A549 (cell line): ENCODE measurements around the gene FAM193A.

Experiments
- CBX8 ChIP-seq: fragments of 200-600 bp; sonication (generic); IDR thresholded peaks from 2 replicates; pipeline ENCODE4 v1.6.1; 2016
- FOSL2 ChIP-seq, 2 experiments: fragments of 450-650 bp in 1 of 2; fragments of >200 bp in 1 of 2; sonication (Bioruptor Twin) in 1 of 2; formaldehyde crosslinking; IDR thresholded peaks; 2 replicates each; pipeline versions ENCODE4 v1.5.0 to v1.6.1; 2016 to 2020; ENCODE audit warnings: mild to moderate bottlenecking in 1 of 2, moderate library complexity in 1 of 2
- MAZ ChIP-seq: fragments of 150-350 bp; IDR thresholded peaks from 2 replicates; pipeline ENCODE4 v1.6.1; 2014; ENCODE audit warnings: antibody characterized with exemption, low read depth, low read length, borderline replicate concordance
- POLR2A ChIP-seq: IDR thresholded peaks from 2 replicates; pipeline ENCODE4 v1.6.1; 2012; ENCODE audit warnings: mild to moderate bottlenecking, low read length
- TF ChIP-seq, protein P1 (sequence below): fragments of 150-350 bp; IDR thresholded peaks from 2 replicates; pipeline ENCODE4 v1.6.1; 2014; ENCODE audit warnings: low read depth, mild to moderate bottlenecking, low read length
- TF ChIP-seq, protein P2 (sequence below): IDR thresholded peaks from 2 replicates; pipeline ENCODE4 v1.6.1; 2012
- TF ChIP-seq, protein P3 (sequence below): fragments of >200 bp; sonication (Bioruptor Twin); formaldehyde crosslinking; IDR thresholded peaks from 3 replicates; pipeline ENCODE4 v1.5.1; 2016
- TF ChIP-seq, protein P4 (sequence below): fragments of >200 bp; sonication (Bioruptor Twin); formaldehyde crosslinking; IDR thresholded peaks from 3 replicates; pipeline ENCODE4 v1.6.1; 2016

DNA sequence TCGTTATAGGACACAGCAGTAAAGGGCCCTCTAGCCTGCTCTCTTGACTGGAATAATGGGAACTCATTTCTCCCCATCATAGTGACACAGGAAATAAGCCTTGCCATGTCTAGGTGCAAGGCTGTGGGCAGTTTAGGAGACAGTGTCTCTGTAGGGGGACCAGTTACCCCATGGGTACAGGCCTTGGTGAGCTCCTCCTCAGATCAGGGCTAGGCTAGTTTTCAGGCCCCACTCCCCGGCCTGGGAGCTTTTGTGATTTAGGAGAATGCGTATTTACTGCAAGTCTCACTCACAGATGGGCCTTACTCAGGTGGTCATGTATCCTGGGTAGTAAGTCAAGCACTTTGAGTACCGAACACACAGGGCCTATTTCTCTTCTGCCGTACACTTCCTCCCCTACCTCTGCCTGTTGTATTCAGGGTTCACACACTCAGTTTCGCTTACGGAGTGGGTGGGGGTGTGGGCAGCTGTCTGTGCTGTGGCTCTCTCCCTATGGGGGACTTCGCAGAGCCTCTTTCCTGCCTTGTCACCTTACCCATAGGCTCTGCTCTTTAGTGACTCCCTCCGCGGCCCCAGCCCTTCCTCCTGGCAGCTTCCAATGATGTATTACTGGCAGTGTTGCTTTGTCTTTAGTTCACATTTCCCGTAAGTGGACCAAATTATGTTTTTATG, 34.2 kb downstream of the FAM193A start:
- TF ChIP-seq, protein P1, sequence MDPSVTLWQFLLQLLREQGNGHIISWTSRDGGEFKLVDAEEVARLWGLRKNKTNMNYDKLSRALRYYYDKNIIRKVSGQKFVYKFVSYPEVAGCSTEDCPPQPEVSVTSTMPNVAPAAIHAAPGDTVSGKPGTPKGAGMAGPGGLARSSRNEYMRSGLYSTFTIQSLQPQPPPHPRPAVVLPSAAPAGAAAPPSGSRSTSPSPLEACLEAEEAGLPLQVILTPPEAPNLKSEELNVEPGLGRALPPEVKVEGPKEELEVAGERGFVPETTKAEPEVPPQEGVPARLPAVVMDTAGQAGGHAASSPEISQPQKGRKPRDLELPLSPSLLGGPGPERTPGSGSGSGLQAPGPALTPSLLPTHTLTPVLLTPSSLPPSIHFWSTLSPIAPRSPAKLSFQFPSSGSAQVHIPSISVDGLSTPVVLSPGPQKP, result no peak
- TF ChIP-seq POLR2A (no peak), FOSL2 (IDR thresholded peaks at IDR 0.05) (no peak), FOSL2 (CRISPR knock-in tag; IDR thresholded peaks at IDR 0.05) (no peak), MAZ (no peak), CBX8 (no peak)
- TF ChIP-seq, protein P2, sequence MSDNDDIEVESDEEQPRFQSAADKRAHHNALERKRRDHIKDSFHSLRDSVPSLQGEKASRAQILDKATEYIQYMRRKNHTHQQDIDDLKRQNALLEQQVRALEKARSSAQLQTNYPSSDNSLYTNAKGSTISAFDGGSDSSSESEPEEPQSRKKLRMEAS, result no peak
- TF ChIP-seq, protein P3, sequence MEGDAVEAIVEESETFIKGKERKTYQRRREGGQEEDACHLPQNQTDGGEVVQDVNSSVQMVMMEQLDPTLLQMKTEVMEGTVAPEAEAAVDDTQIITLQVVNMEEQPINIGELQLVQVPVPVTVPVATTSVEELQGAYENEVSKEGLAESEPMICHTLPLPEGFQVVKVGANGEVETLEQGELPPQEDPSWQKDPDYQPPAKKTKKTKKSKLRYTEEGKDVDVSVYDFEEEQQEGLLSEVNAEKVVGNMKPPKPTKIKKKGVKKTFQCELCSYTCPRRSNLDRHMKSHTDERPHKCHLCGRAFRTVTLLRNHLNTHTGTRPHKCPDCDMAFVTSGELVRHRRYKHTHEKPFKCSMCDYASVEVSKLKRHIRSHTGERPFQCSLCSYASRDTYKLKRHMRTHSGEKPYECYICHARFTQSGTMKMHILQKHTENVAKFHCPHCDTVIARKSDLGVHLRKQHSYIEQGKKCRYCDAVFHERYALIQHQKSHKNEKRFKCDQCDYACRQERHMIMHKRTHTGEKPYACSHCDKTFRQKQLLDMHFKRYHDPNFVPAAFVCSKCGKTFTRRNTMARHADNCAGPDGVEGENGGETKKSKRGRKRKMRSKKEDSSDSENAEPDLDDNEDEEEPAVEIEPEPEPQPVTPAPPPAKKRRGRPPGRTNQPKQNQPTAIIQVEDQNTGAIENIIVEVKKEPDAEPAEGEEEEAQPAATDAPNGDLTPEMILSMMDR, result no peak
- TF ChIP-seq, protein P4, sequence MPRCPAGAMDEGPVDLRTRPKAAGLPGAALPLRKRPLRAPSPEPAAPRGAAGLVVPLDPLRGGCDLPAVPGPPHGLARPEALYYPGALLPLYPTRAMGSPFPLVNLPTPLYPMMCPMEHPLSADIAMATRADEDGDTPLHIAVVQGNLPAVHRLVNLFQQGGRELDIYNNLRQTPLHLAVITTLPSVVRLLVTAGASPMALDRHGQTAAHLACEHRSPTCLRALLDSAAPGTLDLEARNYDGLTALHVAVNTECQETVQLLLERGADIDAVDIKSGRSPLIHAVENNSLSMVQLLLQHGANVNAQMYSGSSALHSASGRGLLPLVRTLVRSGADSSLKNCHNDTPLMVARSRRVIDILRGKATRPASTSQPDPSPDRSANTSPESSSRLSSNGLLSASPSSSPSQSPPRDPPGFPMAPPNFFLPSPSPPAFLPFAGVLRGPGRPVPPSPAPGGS, result no peak
